PC-3 (cell line): Measurements from ENCODE around the gene NTRK2. TPM values are rescaled to one million over a fixed set of nuclear protein-coding genes. Genes with fewer than 3 reads are reported as not detected.

Experiments
- ATAC-seq: fragments of 200-7000 bp; cut with Tn5 transposase; 2 replicates; pipeline ENCODE4 v1.9.1; 2020; ENCODE audit warnings: mild to moderate bottlenecking, moderate library complexity
- BruUV-seq: library from RNA; stranded (reverse); fragments of 400-500 nt; replicated peaks from 2 replicates; lab custom pipeline; 2021; lab: Mats Ljungman, UMichigan
- CTCF ChIA-PET: fragments of 300-600 bp; sonication (Branson Sonifier 250); formaldehyde crosslinking; loops from one replicate; lab custom pipeline; 2022; ENCODE audit warnings: antibody characterized with exemption; lab: Charles Lee
- POLR2A ChIA-PET: fragments of 300-600 bp; sonication (Branson Sonifier 250); formaldehyde crosslinking; loops from one replicate; lab custom pipeline; 2022; ENCODE audit warnings: antibody characterized with exemption; ENCODE audit not compliant: unreplicated experiment; lab: Charles Lee
- DNase-seq: peaks from one replicate; pipeline ENCODE4 v3.0.0-alpha.2; 2015
- H2AFZ ChIP-seq: fragments of 300-600 bp; sonication (generic); 2 replicates; pipeline ENCODE4 v1.6.0; 2016; ENCODE audit warnings: antibody characterized with exemption, low read length
- H3F3A ChIP-seq: fragments of 300-600 bp; sonication (generic); one replicate; pipeline ENCODE4 v1.6.0; 2017; ENCODE audit warnings: antibody characterized with exemption, low read length, control low read depth, mild to moderate bottlenecking; ENCODE audit not compliant: unreplicated experiment
- H3K27ac ChIP-seq: fragments of 300-600 bp; sonication (generic); 2 replicates; pipeline ENCODE4 v1.5.1; 2016; ENCODE audit warnings: mild to moderate bottlenecking, low read length
- H3K27me3 ChIP-seq: fragments of 300-600 bp; sonication (generic); 2 replicates; pipeline ENCODE4 v1.6.1; 2016; ENCODE audit warnings: low read length, mixed read lengths
- H3K36me3 ChIP-seq: fragments of 300-600 bp; sonication (generic); 2 replicates; pipeline ENCODE4 v1.6.1; 2016; ENCODE audit warnings: low read depth, mixed run types, low read length, mixed read lengths
- H3K4me1 ChIP-seq: fragments of 300-600 bp; sonication (generic); 2 replicates; pipeline ENCODE4 v1.5.1; 2016; ENCODE audit warnings: low read length; ENCODE audit not compliant: insufficient read depth
- H3K4me2 ChIP-seq: fragments of 300-600 bp; sonication (generic); 2 replicates; pipeline ENCODE4 v1.6.0; 2016; ENCODE audit warnings: low read length
- H3K4me3 ChIP-seq: fragments of 300-600 bp; sonication (generic); 2 replicates; pipeline ENCODE4 v1.5.1; 2016; ENCODE audit warnings: mild to moderate bottlenecking, low read length, mixed read lengths
- H3K79me2 ChIP-seq: fragments of 300-600 bp; sonication (generic); 2 replicates; pipeline ENCODE4 v1.6.1; 2017; ENCODE audit warnings: low read length, mixed read lengths
- H3K9ac ChIP-seq: fragments of 300-600 bp; sonication (generic); 2 replicates; pipeline ENCODE4 v1.6.0; 2016; ENCODE audit warnings: mild to moderate bottlenecking, low read length
- H3K9me2 ChIP-seq: fragments of 300-600 bp; sonication (generic); replicated peaks from 2 replicates; pipeline ENCODE4 v1.6.1; 2016; ENCODE audit warnings: mixed run types, low read length, mixed read lengths
- H3K9me3 ChIP-seq: fragments of 300-600 bp; sonication (generic); 2 replicates; pipeline ENCODE4 v1.6.1; 2016; ENCODE audit warnings: low read length, mixed read lengths
- H4K20me1 ChIP-seq: fragments of 300-600 bp; sonication (generic); 2 replicates; pipeline ENCODE4 v1.6.1; 2016; ENCODE audit warnings: low read length, mixed read lengths
- CTCF ChIP-seq: fragments of 300-600 bp; sonication (generic); conservative IDR thresholded peaks from 2 replicates; pipeline ENCODE4 v1.5.1; 2017; ENCODE audit warnings: antibody characterized with exemption, low read depth, mild to moderate bottlenecking, low read length
- EZH2 ChIP-seq: fragments of 300-600 bp; sonication (generic); IDR thresholded peaks from one replicate; pipeline ENCODE4 v1.6.1; 2017; ENCODE audit warnings: antibody characterized with exemption, mild to moderate bottlenecking, low read length; ENCODE audit not compliant: unreplicated experiment
- EZH2phosphoT487 ChIP-seq: fragments of 300-600 bp; sonication (generic); IDR thresholded peaks from 2 replicates; pipeline ENCODE4 v1.6.1; 2018; ENCODE audit warnings: mild to moderate bottlenecking, antibody characterized with exemption, low read length, borderline replicate concordance
- intact Hi-C: fragments of 100-400 bp; cut with micrococcal nuclease; formaldehyde crosslinking; loops from 2 replicates; pipeline ENCODE4 v1.9.0; 2023
- total RNA-seq: library from RNA; depleted of rRNA; stranded (reverse); fragments of >200 nt; gene quantifications from 2 replicates; pipeline ENCODE4 v1.2.3, GENCODE V29; 2014

NTRK2 gene
- total RNA-seq, 1 experiment from 2014 or later, result not detected

GRCh38 chr9:84667571-84668195 lies 1.8 kb upstream of the NTRK2 start:
- ATAC-seq (no peak), DNase-seq (no peak)
- intact Hi-C loops, result no loop called here
- H3K27ac ChIP-seq, result no peak overlapping the region
- H3K9ac ChIP-seq, result no peak overlapping the region
- BruUV-seq, result no TSS peak
- no peak overlapping the region for H2AFZ ChIP-seq
- peaks cover 13% of the 10 kb centered on the region for H3K27me3 ChIP-seq
- no peaks in the 10 kb centered on the region for H3K9me2 ChIP-seq
- TF ChIP-seq CTCF, result peak; percentile 39
- TF ChIP-seq EZH2phosphoT487, result no peak
- TF ChIP-seq EZH2, result no peak
- H3K4me1 ChIP-seq, result no peaks in the 10 kb centered on the region
- H3F3A ChIP-seq, result no peaks in the 10 kb centered on the region
- no peaks in the 10 kb centered on the region for H4K20me1 ChIP-seq
- H3K79me2 ChIP-seq, result no peaks in the 10 kb centered on the region
- H3K36me3 ChIP-seq, result no peaks in the 10 kb centered on the region
- CTCF ChIA-PET, result no interaction called here
- peak overlapping the region; percentile 49; the same call in 1 of the 2 replicates for H3K4me2 ChIP-seq
- no peaks in the 10 kb centered on the region for H3K9me3 ChIP-seq
- POLR2A ChIA-PET, result no interaction called here
- H3K4me3 ChIP-seq, result no peak overlapping the region

- intact Hi-C loops, result no loop called here
- TF ChIP-seq EZH2, result no peak
- 0 out of 2 replicates have a peak, but pooled peaks have one; percentile 39 for TF ChIP-seq CTCF
- Histone ChIP-seq H3K4me2 (peak overlapping the region; percentile 49), H3K4me3 (peak overlapping the region; percentile 43), H3K27ac (no peak overlapping the region), H2AFZ (peak overlapping the region; percentile 38; the same call in 1 of the 2 replicates), H4K20me1 (no peaks in the 10 kb centered on the region), H3K9me3 (no peaks in the 10 kb centered on the region), H3F3A (no peaks in the 10 kb centered on the region), H3K27me3 (peaks cover 13% of the 10 kb centered on the region), H3K36me3 (no peaks in the 10 kb centered on the region), H3K9ac (no peak overlapping the region), H3K9me2 (no peaks in the 10 kb centered on the region), H3K4me1 (no peaks in the 10 kb centered on the region), H3K79me2 (no peaks in the 10 kb centered on the region)
- ChIA-PET POLR2A (no interaction called here), CTCF (no interaction called here)
- no TSS peak for BruUV-seq
- peak; percentile 50 for ATAC-seq
- DNase-seq, result peak; percentile 33
These were observed 1.1 kb upstream of the NTRK2 start for GRCh38 chr9:84668196-84669012.

GRCh38 chr9:84669013-84669287 lies 579 bp upstream of the NTRK2 start:
- DNase-seq, result no peak
- CTCF ChIA-PET, result no interaction called here
- no peak overlapping the region for H3K4me3 ChIP-seq
- no TSS peak for BruUV-seq
- no peaks in the 10 kb centered on the region for H3K4me1 ChIP-seq
- intact Hi-C loops, result no loop called here
- peaks cover 13% of the 10 kb centered on the region for H3K27me3 ChIP-seq
- no peak for ATAC-seq
- TF ChIP-seq EZH2 (no peak), CTCF (no peak), EZH2phosphoT487 (no peak)
- H4K20me1 ChIP-seq, result no peaks in the 10 kb centered on the region
- H3F3A ChIP-seq, result no peaks in the 10 kb centered on the region
- H3K9me3 ChIP-seq, result no peaks in the 10 kb centered on the region
- no peak overlapping the region for H3K9ac ChIP-seq
- H3K79me2 ChIP-seq, result no peaks in the 10 kb centered on the region
- H2AFZ ChIP-seq, result no peak overlapping the region
- H3K27ac ChIP-seq, result no peak overlapping the region
- POLR2A ChIA-PET, result no interaction called here
- H3K9me2 ChIP-seq, result no peaks in the 10 kb centered on the region
- no peak overlapping the region for H3K4me2 ChIP-seq
- H3K36me3 ChIP-seq, result no peaks in the 10 kb centered on the region
